Prostate gland (tissue), 2 donors: ENCODE results near the gene STS.

Source experiments
- POLR2A ChIP-seq: fragments of 450-650 bp; IDR thresholded peaks from one replicate; pipeline ENCODE4 v1.6.1; 2016; ENCODE audit warnings: antibody characterized with exemption, mild to moderate bottlenecking
- TF ChIP-seq, protein P1 (sequence below), 4 experiments: fragments of 200-600 bp in 2 of 4; fragments of 450-650 bp in 2 of 4; sonication (generic) in 2 of 4; IDR thresholded peaks; 1 replicate in 3 of 4; 2 replicates in 1 of 4; pipeline ENCODE4 v1.5.1; 2016 to 2019; ENCODE audit warnings: antibody characterized with exemption in 4 of 4, mild to moderate bottlenecking in 2 of 4, moderate library complexity in 2 of 4

DNA sequence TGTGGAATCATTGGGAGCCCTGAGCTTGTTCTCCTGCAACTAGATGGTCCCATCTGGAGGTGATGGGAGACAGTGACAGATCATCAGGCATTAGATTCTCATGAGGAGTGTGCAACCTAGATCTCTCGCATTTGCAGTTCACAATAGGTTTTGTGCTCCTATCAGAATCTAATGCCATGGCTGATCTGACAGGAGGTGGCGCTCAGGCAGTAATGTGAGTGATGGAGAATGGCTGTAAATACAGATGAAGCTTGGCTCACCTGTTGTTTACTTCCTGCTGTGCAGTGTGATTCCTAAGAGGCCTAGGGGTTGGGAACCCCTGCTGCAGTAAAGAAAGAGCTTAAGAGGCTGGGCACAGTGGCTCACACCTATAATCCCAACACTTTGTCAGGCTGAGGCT, 42.6 kb downstream of the STS start:
- TF ChIP-seq, protein P1, sequence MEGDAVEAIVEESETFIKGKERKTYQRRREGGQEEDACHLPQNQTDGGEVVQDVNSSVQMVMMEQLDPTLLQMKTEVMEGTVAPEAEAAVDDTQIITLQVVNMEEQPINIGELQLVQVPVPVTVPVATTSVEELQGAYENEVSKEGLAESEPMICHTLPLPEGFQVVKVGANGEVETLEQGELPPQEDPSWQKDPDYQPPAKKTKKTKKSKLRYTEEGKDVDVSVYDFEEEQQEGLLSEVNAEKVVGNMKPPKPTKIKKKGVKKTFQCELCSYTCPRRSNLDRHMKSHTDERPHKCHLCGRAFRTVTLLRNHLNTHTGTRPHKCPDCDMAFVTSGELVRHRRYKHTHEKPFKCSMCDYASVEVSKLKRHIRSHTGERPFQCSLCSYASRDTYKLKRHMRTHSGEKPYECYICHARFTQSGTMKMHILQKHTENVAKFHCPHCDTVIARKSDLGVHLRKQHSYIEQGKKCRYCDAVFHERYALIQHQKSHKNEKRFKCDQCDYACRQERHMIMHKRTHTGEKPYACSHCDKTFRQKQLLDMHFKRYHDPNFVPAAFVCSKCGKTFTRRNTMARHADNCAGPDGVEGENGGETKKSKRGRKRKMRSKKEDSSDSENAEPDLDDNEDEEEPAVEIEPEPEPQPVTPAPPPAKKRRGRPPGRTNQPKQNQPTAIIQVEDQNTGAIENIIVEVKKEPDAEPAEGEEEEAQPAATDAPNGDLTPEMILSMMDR (IDR thresholded peaks at IDR 0.05): no peak
- TF ChIP-seq POLR2A: no peak
